Right atrium auricular region (tissue), 2 donors: ENCODE data around the gene GABRB1. TPM values are rescaled to one million over a fixed set of nuclear protein-coding genes. Genes with fewer than 3 reads are reported as not detected.

ENCODE experiments used
- DNase-seq: peaks from one replicate; pipeline ENCODE4 v3.0.0-alpha.2; 2019; ENCODE audit warnings: low spot score
- H3K27ac ChIP-seq, 2 donors: fragments of 200-600 bp; sonication (generic); 1 replicate in 1 of 2; 2 replicates in 1 of 2; pipeline ENCODE4 v1.5.1; 2016 to 2019
- H3K27me3 ChIP-seq, 2 donors: fragments of 200-600 bp; sonication (generic); one replicate each; pipeline versions ENCODE4 v1.5.1 to v1.6.0; 2017 to 2019
- H3K36me3 ChIP-seq: fragments of 200-600 bp; sonication (generic); one replicate; pipeline ENCODE4 v1.5.1; 2016
- H3K4me1 ChIP-seq, 2 donors: fragments of 200-600 bp; sonication (generic); one replicate each; pipeline versions ENCODE4 v1.5.1 to v1.6.0; 2017 to 2019
- H3K4me3 ChIP-seq, 2 donors: fragments of 200-600 bp; sonication (generic); 1 replicate in 1 of 2; 2 replicates in 1 of 2; pipeline ENCODE4 v1.5.1; 2017 to 2019; ENCODE audit warnings: mild to moderate bottlenecking in 1 of 2, moderate library complexity in 1 of 2
- H3K9me3 ChIP-seq, 2 donors: fragments of 200-600 bp; sonication (generic); one replicate each; pipeline ENCODE4 v1.5.1; 2019
- total RNA-seq, 2 donors: library from RNA; depleted of rRNA; stranded (reverse); fragments of >200 nt; gene quantifications; one replicate each; pipeline ENCODE4 v1.1.0, GENCODE V29; 2016
- TF ChIP-seq, protein P1 (sequence below), 2 donors: fragments of 200-600 bp; sonication (generic); IDR thresholded peaks; one replicate each; pipeline ENCODE4 v1.5.1; 2019; ENCODE audit warnings: antibody characterized with exemption in 2 of 2

The GABRB1 gene
- total RNA-seq, 2 donors from 2014 or later = 1.1 to 2.6 TPM

- H3K4me1 ChIP-seq = no peaks in the 10 kb centered on the region
- H3K36me3 ChIP-seq = no peaks in the 10 kb centered on the region
- no peak overlapping the region for H3K4me3 ChIP-seq
- H3K27ac ChIP-seq = no peak overlapping the region
- TF ChIP-seq, protein P1, sequence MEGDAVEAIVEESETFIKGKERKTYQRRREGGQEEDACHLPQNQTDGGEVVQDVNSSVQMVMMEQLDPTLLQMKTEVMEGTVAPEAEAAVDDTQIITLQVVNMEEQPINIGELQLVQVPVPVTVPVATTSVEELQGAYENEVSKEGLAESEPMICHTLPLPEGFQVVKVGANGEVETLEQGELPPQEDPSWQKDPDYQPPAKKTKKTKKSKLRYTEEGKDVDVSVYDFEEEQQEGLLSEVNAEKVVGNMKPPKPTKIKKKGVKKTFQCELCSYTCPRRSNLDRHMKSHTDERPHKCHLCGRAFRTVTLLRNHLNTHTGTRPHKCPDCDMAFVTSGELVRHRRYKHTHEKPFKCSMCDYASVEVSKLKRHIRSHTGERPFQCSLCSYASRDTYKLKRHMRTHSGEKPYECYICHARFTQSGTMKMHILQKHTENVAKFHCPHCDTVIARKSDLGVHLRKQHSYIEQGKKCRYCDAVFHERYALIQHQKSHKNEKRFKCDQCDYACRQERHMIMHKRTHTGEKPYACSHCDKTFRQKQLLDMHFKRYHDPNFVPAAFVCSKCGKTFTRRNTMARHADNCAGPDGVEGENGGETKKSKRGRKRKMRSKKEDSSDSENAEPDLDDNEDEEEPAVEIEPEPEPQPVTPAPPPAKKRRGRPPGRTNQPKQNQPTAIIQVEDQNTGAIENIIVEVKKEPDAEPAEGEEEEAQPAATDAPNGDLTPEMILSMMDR (IDR thresholded peaks at IDR 0.05) = peak; percentile 23 to 68
- H3K27me3 ChIP-seq = no peaks in the 10 kb centered on the region
- no peaks in the 10 kb centered on the region for H3K9me3 ChIP-seq
- DNase-seq = no peak
These were observed 352.6 kb downstream of the GABRB1 start for GRCh38 chr4:47383829-47384427.

GRCh38 chr4:47386146-47386545 is 354.8 kb downstream of the GABRB1 start:
- DNase-seq = no peak
- Histone ChIP-seq H3K36me3 (no peaks in the 10 kb centered on the region), H3K27ac (no peak overlapping the region), H3K9me3 (no peaks in the 10 kb centered on the region), H3K4me3 (no peak overlapping the region), H3K27me3 (no peaks in the 10 kb centered on the region), H3K4me1 (no peaks in the 10 kb centered on the region)
- TF ChIP-seq, protein P1 (IDR thresholded peaks at IDR 0.05) = no peak

- H3K4me1 ChIP-seq = no peaks in the 10 kb centered on the region
- H3K9me3 ChIP-seq = no peaks in the 10 kb centered on the region
- no peak for DNase-seq
- no peak overlapping the region for H3K27ac ChIP-seq
- no peak overlapping the region for H3K4me3 ChIP-seq
- H3K27me3 ChIP-seq = no peaks in the 10 kb centered on the region
- TF ChIP-seq, protein P1 (IDR thresholded peaks at IDR 0.05) = no peak
- no peaks in the 10 kb centered on the region for H3K36me3 ChIP-seq
These were observed 355.3 kb downstream of the GABRB1 start for GRCh38 chr4:47386561-47387235.

- Histone ChIP-seq H3K9me3 (no peaks in the 10 kb centered on the region), H3K4me1 (no peaks in the 10 kb centered on the region), H3K27me3 (no peaks in the 10 kb centered on the region), H3K27ac (no peak overlapping the region), H3K36me3 (no peaks in the 10 kb centered on the region), H3K4me3 (no peak overlapping the region)
- TF ChIP-seq, protein P1 (IDR thresholded peaks at IDR 0.05) = no peak
- DNase-seq = no peak
These were observed 359.2 kb downstream of the GABRB1 start for GRCh38 chr4:47390428-47391125.

- H3K36me3 ChIP-seq = no peaks in the 10 kb centered on the region
- no peak for DNase-seq
- no peaks in the 10 kb centered on the region for H3K4me1 ChIP-seq
- H3K27me3 ChIP-seq = no peaks in the 10 kb centered on the region
- H3K9me3 ChIP-seq = no peaks in the 10 kb centered on the region
- TF ChIP-seq, protein P1 (IDR thresholded peaks at IDR 0.05) = no peak
- H3K27ac ChIP-seq = no peak overlapping the region
- H3K4me3 ChIP-seq = no peak overlapping the region
These were observed 359.9 kb downstream of the GABRB1 start for GRCh38 chr4:47391256-47391655.
